NOMO-1 treated with dmso at 0.1 percent for 144 hours (cell line): ENCODE results near the gene VARS2.

Source experiments
- DNase-seq: peaks from one replicate; lab custom pipeline; 2025; ENCODE audit not compliant: unreplicated experiment; lab: John Stamatoyannopoulos, UW

The VARS2 gene

GRCh38 chr6:30960907-30961673 is 47.1 kb downstream of the VARS2 start:
- no peak for DNase-seq

GRCh38 chr6:30962716-30963115 is 48.7 kb downstream of the VARS2 start:
- no peak for DNase-seq

GRCh38 chr6:30963641-30964040 is 49.6 kb downstream of the VARS2 start:
- no peak for DNase-seq

GRCh38 chr6:30964075-30964474 is 50.0 kb downstream of the VARS2 start:
- no peak for DNase-seq

- no peak for DNase-seq
Measured at GRCh38 chr6:30965140-30965601, 51.1 kb downstream of the VARS2 start.

- no peak for DNase-seq
Measured at GRCh38 chr6:30966154-30966553, 52.1 kb downstream of the VARS2 start.

GRCh38 chr6:30969171-30969570 is 55.1 kb downstream of the VARS2 start:
- peak; percentile 16 for DNase-seq

GRCh38 chr6:30970946-30971345 is 56.9 kb downstream of the VARS2 start:
- DNase-seq = no peak

GRCh38 chr6:30972816-30973215 is 58.8 kb downstream of the VARS2 start:
- DNase-seq = no peak

GRCh38 chr6:30974490-30975252 is 60.6 kb downstream of the VARS2 start:
- no peak for DNase-seq
